K562 (cell line): ENCODE results near the gene MTA2. TPM values are rescaled to one million over a fixed set of nuclear protein-coding genes. Genes with fewer than 3 reads are reported as not detected.
A peak's percentile ranks its signal among the peaks of the same experiment; 100 is the strongest.

Experiments
- ATAC-seq: fragments of 200-7000 bp; cut with Tn5 transposase; 3 replicates; pipeline ENCODE4 v1.9.1; 2020; ENCODE audit warnings: moderate library complexity
- BruUV-seq: library from RNA; stranded (reverse); fragments of 400-500 nt; replicated peaks from 2 replicates; lab custom pipeline; 2021; lab: Mats Ljungman, UMichigan
- CTCF ChIA-PET: fragments of 300-600 bp; formaldehyde crosslinking; extraction: SDS; loops from one replicate; lab custom pipeline; 2021; ENCODE audit warnings: low intra/inter-chr PET ratio; lab: Yijun Ruan, JAX
- POLR2A ChIA-PET: fragments of 300-600, 350-650 bp; sonication (Branson Sonifier 250); formaldehyde crosslinking; extraction: SDS; loops from one replicate; lab custom pipeline; 2021; ENCODE audit warnings: antibody characterized with exemption, inconsistent platforms; lab: Yijun Ruan, JAX
- DNase-seq, 4 experiments: peaks; one replicate each; pipeline versions ENCODE4 v3.0.0 to v3.0.0-alpha.2; 2011 to 2018; ENCODE audit warnings: low spot score in 3 of 4, mixed read lengths in 3 of 4; ENCODE audit errors: extremely low read depth in 1 of 4
- FAIRE-seq: peaks from 2 replicates; lab custom pipeline; 2011; peaks lifted over from hg19 to GRCh38; lab: Jason Lieb, UNC
- H2AFZ ChIP-seq: 2 replicates; pipeline ENCODE4 v1.6.0; 2011; ENCODE audit warnings: low read depth, low read length, control low read depth, inconsistent platforms
- H3K27ac ChIP-seq: fragments of 200-600 bp; 3 replicates; pipeline ENCODE4 v1.8.0; 2011; ENCODE audit warnings: low read depth, mild to moderate bottlenecking, control low read depth, inconsistent platforms, low read length, moderate library complexity, mixed read lengths; ENCODE audit errors: extremely low read depth
- H3K27me3 ChIP-seq, 2 experiments: fragments of 300-600 bp in 1 of 2; 2 replicates in 1 of 2; 3 replicates in 1 of 2; pipeline versions ENCODE4 v1.6.0 to v1.8.0; 2011; ENCODE audit warnings: inconsistent platforms in 2 of 2, low read length in 2 of 2, mild to moderate bottlenecking in 1 of 2, mixed read lengths in 1 of 2, moderate library complexity in 1 of 2; ENCODE audit not compliant: control insufficient read depth in 2 of 2, insufficient read depth in 2 of 2
- H3K36me3 ChIP-seq: fragments of 300-600 bp; 3 replicates; pipeline ENCODE4 v1.8.0; 2011; ENCODE audit warnings: mild to moderate bottlenecking, low read length, inconsistent platforms; ENCODE audit not compliant: control insufficient read depth, insufficient read depth
- H3K4me1 ChIP-seq, 2 experiments: fragments of 200-600 bp in 1 of 2; replicated peaks in 1 of 2; 2 replicates in 1 of 2; 3 replicates in 1 of 2; pipeline versions ENCODE4 v1.5.1 to v1.8.0; 2011; ENCODE audit warnings: inconsistent platforms in 2 of 2, low read length in 2 of 2, mild to moderate bottlenecking in 1 of 2, mixed read lengths in 1 of 2, moderate library complexity in 1 of 2; ENCODE audit not compliant: control insufficient read depth in 2 of 2, insufficient read depth in 2 of 2
- H3K4me2 ChIP-seq: 2 replicates; pipeline ENCODE4 v1.6.1; 2011; ENCODE audit warnings: low read length, control low read depth, inconsistent platforms, mixed read lengths; ENCODE audit not compliant: insufficient read depth
- H3K4me3 ChIP-seq: fragments of 200-600 bp; sonication (generic), shearing (Covaris generic); 2 replicates; pipeline ENCODE4 v1.5.1; 2016; ENCODE audit warnings: control low read depth, inconsistent platforms
- H3K79me2 ChIP-seq: fragments of 200-600 bp; 3 replicates; pipeline ENCODE4 v1.8.0; 2011; ENCODE audit warnings: low read length, inconsistent platforms; ENCODE audit not compliant: control insufficient read depth, insufficient read depth
- H3K9ac ChIP-seq, 2 experiments: 2 replicates each; pipeline versions ENCODE4 v1.6.0 to v1.6.1; 2011; ENCODE audit warnings: low read depth in 2 of 2, low read length in 2 of 2, control low read depth in 1 of 2, inconsistent platforms in 1 of 2, mild to moderate bottlenecking in 1 of 2, mixed read lengths in 1 of 2; ENCODE audit not compliant: insufficient read depth in 1 of 2
- H3K9me1 ChIP-seq: one replicate; pipeline ENCODE4 v1.6.0; 2011; ENCODE audit warnings: inconsistent platforms, mild to moderate bottlenecking, low read length, moderate library complexity; ENCODE audit not compliant: control insufficient read depth, insufficient read depth
- H3K9me3 ChIP-seq: replicated peaks from 2 replicates; pipeline ENCODE4 v1.5.1; 2011; ENCODE audit warnings: low read depth, low read length, inconsistent platforms; ENCODE audit not compliant: control insufficient read depth, insufficient read depth
- H4K20me1 ChIP-seq: replicated peaks from 2 replicates; pipeline ENCODE4 v1.6.1; 2011; ENCODE audit warnings: low read length, inconsistent platforms, mixed read lengths; ENCODE audit not compliant: control insufficient read depth, insufficient read depth
- ARID2 ChIP-seq: fragments of 450-650 bp; IDR thresholded peaks from 2 replicates; pipeline ENCODE4 v1.6.1; 2017; ENCODE audit warnings: antibody characterized with exemption, mild to moderate bottlenecking
- DACH1 ChIP-seq: fragments of 450-650 bp; IDR thresholded peaks from 2 replicates; pipeline ENCODE4 v1.6.1; 2018; ENCODE audit not compliant: partially characterized antibody
- ELF1 ChIP-seq: fragments of 200-800 bp; sonication (Bioruptor generic); IDR thresholded peaks from 2 replicates; pipeline ENCODE4 v1.6.1; 2016; ENCODE audit warnings: missing genetic modification characterization, missing compliant biosample characterization
- HMG20B ChIP-seq: fragments of 250-450 bp; sonication (Bioruptor Pico); IDR thresholded peaks from 2 replicates; pipeline ENCODE4 v1.5.0; 2021; ENCODE audit warnings: mild to moderate bottlenecking
- KLF6 ChIP-seq: fragments of 250-450 bp; sonication (Bioruptor Pico); IDR thresholded peaks from 2 replicates; pipeline ENCODE4 v1.4.0; 2020; ENCODE audit warnings: mild to moderate bottlenecking, moderate library complexity, borderline replicate concordance
- LCOR ChIP-seq: sonication (generic); formaldehyde crosslinking; IDR thresholded peaks from 2 replicates; pipeline ENCODE4 v1.8.0; 2022; ENCODE audit warnings: mild to moderate bottlenecking, missing genetic modification reagents
- RBFOX2 ChIP-seq: fragments of 200-400 bp; formaldehyde crosslinking; IDR thresholded peaks from 2 replicates; pipeline ENCODE4 v1.6.1; 2017; ENCODE audit warnings: low read depth, mild to moderate bottlenecking, low read length, moderate library complexity
- ZKSCAN1 ChIP-seq: fragments of 150-350 bp; IDR thresholded peaks from 2 replicates; pipeline ENCODE4 v1.6.1; 2016; ENCODE audit warnings: low read depth, low read length
- ZNF143 ChIP-seq: sonication (generic); formaldehyde crosslinking; IDR thresholded peaks from 2 replicates; pipeline ENCODE4 v1.9.0; 2022; ENCODE audit warnings: mild to moderate bottlenecking, missing genetic modification reagents
- ZNF282 ChIP-seq: sonication (generic); formaldehyde crosslinking; IDR thresholded peaks from 2 replicates; pipeline ENCODE4 v1.8.1; 2023; ENCODE audit warnings: missing genetic modification reagents
- WGBS: fragments of 100-300 bp; shearing (Covaris generic); methylation state at CpG from one replicate; pipeline ENCODE4 v1.1.6; 2016; ENCODE audit warnings: low coverage, mixed read lengths; ENCODE audit not compliant: insufficient coverage; ENCODE audit errors: missing lambda C conversion rate; 5-methylcytosine and 5-hydroxymethylcytosine counted together
- in situ Hi-C: fragments of 300-500 bp; cut with MboI; formaldehyde crosslinking; loops from 4 replicates; pipeline ENCODE4 v1.15.0; 2018; ENCODE audit warnings: inconsistent platforms, mixed read lengths
- intact Hi-C: fragments of 100-400 bp; cut with micrococcal nuclease; formaldehyde crosslinking; loops from 2 replicates; pipeline ENCODE4 v1.14.2; 2022
- polyA plus RNA-seq, 8 experiments: library from polyadenylated mRNA; depleted of rRNA in 4 of 8; stranded (reverse) in 5 of 8; unstranded in 3 of 8; fragments of >200 nt; fragmentation: Nextera tagmentation in 2 of 8; fragmentation: Illumina TruSeq in 1 of 8; extraction: Ambion mirVana in 2 of 8; extraction: Trizol in 1 of 8; gene quantifications; 2 replicates each; pipeline versions ENCODE4 v1.2.1 to v1.2.3, GENCODE V29; 2011 to 2014; ENCODE audit warnings: inconsistent platforms in 1 of 8, missing spikeins in 1 of 8
- total RNA-seq, 7 experiments: library from RNA; depleted of rRNA in 6 of 7; stranded (reverse); fragments of >200 nt in 6 of 7; fragmentation: Illumina TruSeq in 2 of 7; extraction: Trizol in 2 of 7; gene quantifications; 2 replicates each; pipeline versions ENCODE4 v1.2.1 to v1.2.3, GENCODE V29; 2011 to 2021; ENCODE audit warnings: low replicate concordance in 1 of 7
- TF ChIP-seq, protein P1 (sequence below), 2 experiments: IDR thresholded peaks; 2 replicates each; pipeline ENCODE4 v1.6.1; 2011; ENCODE audit warnings: borderline replicate concordance in 1 of 2, control low read depth in 1 of 2, low read depth in 1 of 2, low read length in 1 of 2, mild to moderate bottlenecking in 1 of 2, mixed read lengths in 1 of 2, moderate library complexity in 1 of 2; ENCODE audit not compliant: insufficient read depth in 1 of 2, insufficient read length in 1 of 2, poor library complexity in 1 of 2, severe bottlenecking in 1 of 2; ENCODE audit errors: extremely low read depth in 1 of 2
- TF ChIP-seq, protein P2 (sequence below): fragments of 450-650 bp; formaldehyde crosslinking; IDR thresholded peaks from 2 replicates; pipeline ENCODE4 v1.4.0; 2020; ENCODE audit warnings: mild to moderate bottlenecking

Gene MTA2
- total and polyA plus RNA-seq, 9 of the 15 experiments (the other 6 are each of a cell fraction or from before 2014, with no cell fraction given), result 6.2 to 220 (median 172) TPM

DNA sequence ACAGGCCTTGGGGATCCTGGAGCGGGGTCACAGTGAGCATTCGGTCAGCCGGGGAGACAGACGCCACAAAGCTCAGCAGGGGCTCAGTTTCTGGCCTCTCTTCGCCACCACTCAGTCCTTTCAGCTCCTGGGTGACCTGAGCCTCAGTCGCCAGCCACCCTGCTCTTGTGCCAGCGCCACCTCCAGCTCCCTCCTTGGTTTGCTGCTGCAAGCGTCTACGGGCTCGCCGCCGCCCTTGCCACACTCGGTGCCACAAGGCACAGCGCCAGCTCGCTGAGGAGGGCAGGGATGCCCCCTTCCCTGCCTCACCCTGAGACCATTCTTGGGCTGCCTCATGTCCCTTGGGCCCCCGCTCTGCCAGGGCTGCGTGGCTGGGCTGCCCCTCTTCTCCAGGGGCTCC is 26.5 kb downstream of the MTA2 start:
- no TSS peak for BruUV-seq
- no peak for FAIRE-seq
- Histone ChIP-seq H3K4me2 (peak overlapping the region; percentile 77), H3K9me3 (no peaks in the 10 kb centered on the region), H2AFZ (no peak overlapping the region), H3K79me2 (peaks cover 52% of the 10 kb centered on the region), H3K4me1 (peaks cover 22 to 37% of the 10 kb centered on the region in 2 experiments; a peak in 4 of 5 replicates), H3K4me3 (peak overlapping the region; percentile 96), H3K9ac (peak overlapping the region; percentile 93 to 98), H3K27me3 (no peaks in the 10 kb centered on the region), H3K27ac (peak overlapping the region; percentile 84; the same call in 2 of the 3 replicates), H3K36me3 (peaks cover 80% of the 10 kb centered on the region)
- ChIA-PET POLR2A (interaction anchor here (0.6 to 3.8 kb wide), 17 partner anchors 9 to 216 kb away, joined by 3 to 34 read pairs (median 4); partner anchors contain the start of genes C11orf98, CSKMT and TUT1), CTCF (no interaction called here)
- in situ Hi-C loops, result no loop called here
- intact Hi-C loops, result no loop called here
- ATAC-seq, result no peak
- no peak for DNase-seq
- TF ChIP-seq ZNF143 (CRISPR knock-in tag) (peak; percentile 29; the same call in 1 of the 2 replicates), KLF6 (CRISPR knock-in tag) (no peak), RBFOX2 (peak; percentile 50; the same call in 1 of the 2 replicates)
- TF ChIP-seq, all 486 proteins: peak for 2
- peaks cover 3% of the 10 kb centered on the region for H4K20me1 ChIP-seq
- WGBS, result 86% methylated on average over 17 of the region's 17 CpGs
- no peaks in the 10 kb centered on the region for H3K9me1 ChIP-seq

DNA sequence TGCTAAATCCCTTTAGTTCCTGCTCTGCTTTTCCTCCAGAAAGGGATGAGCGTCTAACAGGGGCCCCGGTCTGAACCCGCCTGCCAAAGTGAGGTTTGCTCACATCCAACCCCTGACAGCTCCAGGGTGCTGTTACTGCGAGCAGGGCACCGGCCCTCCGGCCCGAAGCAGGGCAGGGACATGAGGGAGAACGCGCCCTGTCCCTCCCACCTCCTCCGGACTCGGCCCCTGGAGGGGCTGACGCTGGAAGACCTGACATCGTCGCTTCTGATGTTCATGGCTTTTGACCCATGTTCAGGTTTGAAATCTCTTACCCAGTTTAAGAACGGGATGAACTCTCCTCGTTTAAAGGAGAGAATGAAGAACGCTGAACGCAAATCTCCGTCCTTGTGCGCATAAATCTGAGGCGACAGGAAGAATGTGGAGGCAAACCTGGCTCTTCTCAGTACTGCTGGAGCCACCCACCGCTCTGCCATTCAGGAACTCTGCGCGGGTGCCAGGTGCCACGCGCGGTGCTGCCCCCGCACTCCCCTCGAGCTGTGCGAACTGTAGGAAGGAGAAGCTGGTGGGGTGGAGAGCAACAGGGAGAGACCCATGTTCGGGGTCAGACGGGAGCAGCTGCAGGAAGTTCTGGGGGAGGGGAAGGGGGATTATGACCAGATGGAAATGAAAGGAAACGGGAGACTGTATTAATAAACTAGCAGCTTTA is 27.1 kb downstream of the MTA2 start:
- Histone ChIP-seq H3K27ac (peak overlapping the region; percentile 84), H3K9ac (peak overlapping the region; percentile 93 to 98), H3K4me2 (peak overlapping the region; percentile 77), H3K9me1 (no peaks in the 10 kb centered on the region), H3K4me1 (peaks cover 22 to 37% of the 10 kb centered on the region in 2 experiments; a peak in 4 of 5 replicates), H2AFZ (peak overlapping the region; percentile 80), H3K9me3 (no peaks in the 10 kb centered on the region), H3K4me3 (peak overlapping the region; percentile 96), H4K20me1 (peaks cover 3% of the 10 kb centered on the region), H3K27me3 (no peaks in the 10 kb centered on the region), H3K36me3 (peaks cover 82% of the 10 kb centered on the region), H3K79me2 (peaks cover 58% of the 10 kb centered on the region)
- DNase-seq, result peak; percentile 40 to 53 (median 50)
- peak; percentile 58 for ATAC-seq
- FAIRE-seq, result peak; percentile 37
- 3% methylated on average over 32 of the region's 33 CpGs for WGBS
- intact Hi-C loops, result no loop called here
- TSS peak; percentile 94 for BruUV-seq
- ChIA-PET CTCF (interaction anchor here (0.9 kb wide), 1 partner anchor 150 kb away, joined by 3 read pairs; no protein-coding TSS in a partner anchor), POLR2A (interaction anchor here (0.6 to 3.8 kb wide), 43 partner anchors 9 to 667 kb away, joined by 3 to 34 read pairs (median 4); partner anchors contain the start of genes C11orf98, CSKMT, HNRNPUL2 and LBHD1)
- in situ Hi-C loops, result no loop called here
- TF ChIP-seq, protein P1, sequence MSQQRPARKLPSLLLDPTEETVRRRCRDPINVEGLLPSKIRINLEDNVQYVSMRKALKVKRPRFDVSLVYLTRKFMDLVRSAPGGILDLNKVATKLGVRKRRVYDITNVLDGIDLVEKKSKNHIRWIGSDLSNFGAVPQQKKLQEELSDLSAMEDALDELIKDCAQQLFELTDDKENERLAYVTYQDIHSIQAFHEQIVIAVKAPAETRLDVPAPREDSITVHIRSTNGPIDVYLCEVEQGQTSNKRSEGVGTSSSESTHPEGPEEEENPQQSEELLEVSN (IDR thresholded peaks at IDR 0.05; ENCODE audit: borderline replicate concordance in 1 of 2, extremely low read depth in 1 of 2, insufficient read depth in 1 of 2, insufficient read length in 1 of 2, low read depth in 1 of 2, low read length in 1 of 2, poor library complexity in 1 of 2, severe bottlenecking in 1 of 2), result no peak
- TF ChIP-seq ARID2 (no peak), HMG20B (no peak), ZNF282 (no peak), DACH1 (no peak), ELF1 (tag) (no peak), LCOR (CRISPR knock-in tag) (peak; percentile 17; the same call in 1 of the 2 replicates), ZKSCAN1 (no peak)
- TF ChIP-seq, protein P2, sequence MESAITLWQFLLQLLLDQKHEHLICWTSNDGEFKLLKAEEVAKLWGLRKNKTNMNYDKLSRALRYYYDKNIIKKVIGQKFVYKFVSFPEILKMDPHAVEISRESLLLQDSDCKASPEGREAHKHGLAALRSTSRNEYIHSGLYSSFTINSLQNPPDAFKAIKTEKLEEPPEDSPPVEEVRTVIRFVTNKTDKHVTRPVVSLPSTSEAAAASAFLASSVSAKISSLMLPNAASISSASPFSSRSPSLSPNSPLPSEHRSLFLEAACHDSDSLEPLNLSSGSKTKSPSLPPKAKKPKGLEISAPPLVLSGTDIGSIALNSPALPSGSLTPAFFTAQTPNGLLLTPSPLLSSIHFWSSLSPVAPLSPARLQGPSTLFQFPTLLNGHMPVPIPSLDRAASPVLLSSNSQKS (CRISPR knock-in tag), result no peak
